Measurements from ENCODE around the gene SLC38A10.

The SLC38A10 gene

DNA sequence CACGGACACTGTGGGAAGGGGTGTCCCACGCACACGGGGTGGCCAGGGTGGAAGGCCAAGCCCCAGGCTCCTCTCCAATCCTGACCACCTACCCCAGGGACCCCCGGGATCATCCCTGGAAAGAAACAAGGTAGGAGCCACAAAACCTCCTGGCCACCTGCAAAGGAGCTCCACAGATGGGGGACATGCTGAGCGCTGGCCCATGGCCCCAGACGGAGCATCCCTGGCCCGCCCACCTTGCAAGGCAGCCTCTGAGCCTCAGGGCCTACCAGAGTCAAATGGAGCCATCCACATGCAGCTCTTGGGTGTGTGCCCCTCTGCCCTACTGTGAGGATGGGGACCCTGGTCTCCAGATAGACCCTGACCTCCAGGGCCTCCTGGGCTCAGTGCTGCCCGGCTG is 16.3 kb downstream of the SLC38A10 start:
- no peak for TF ChIP-seq EZH2phosphoT487 (IDR thresholded peaks at IDR 0.05; ENCODE audit: borderline replicate concordance, low read length)
- TF ChIP-seq, protein P1, sequence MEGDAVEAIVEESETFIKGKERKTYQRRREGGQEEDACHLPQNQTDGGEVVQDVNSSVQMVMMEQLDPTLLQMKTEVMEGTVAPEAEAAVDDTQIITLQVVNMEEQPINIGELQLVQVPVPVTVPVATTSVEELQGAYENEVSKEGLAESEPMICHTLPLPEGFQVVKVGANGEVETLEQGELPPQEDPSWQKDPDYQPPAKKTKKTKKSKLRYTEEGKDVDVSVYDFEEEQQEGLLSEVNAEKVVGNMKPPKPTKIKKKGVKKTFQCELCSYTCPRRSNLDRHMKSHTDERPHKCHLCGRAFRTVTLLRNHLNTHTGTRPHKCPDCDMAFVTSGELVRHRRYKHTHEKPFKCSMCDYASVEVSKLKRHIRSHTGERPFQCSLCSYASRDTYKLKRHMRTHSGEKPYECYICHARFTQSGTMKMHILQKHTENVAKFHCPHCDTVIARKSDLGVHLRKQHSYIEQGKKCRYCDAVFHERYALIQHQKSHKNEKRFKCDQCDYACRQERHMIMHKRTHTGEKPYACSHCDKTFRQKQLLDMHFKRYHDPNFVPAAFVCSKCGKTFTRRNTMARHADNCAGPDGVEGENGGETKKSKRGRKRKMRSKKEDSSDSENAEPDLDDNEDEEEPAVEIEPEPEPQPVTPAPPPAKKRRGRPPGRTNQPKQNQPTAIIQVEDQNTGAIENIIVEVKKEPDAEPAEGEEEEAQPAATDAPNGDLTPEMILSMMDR (IDR thresholded peaks at IDR 0.05; ENCODE audit: low read depth, low read length, poor library complexity, severe bottlenecking) = no peak
- Histone ChIP-seq H3F3A (ENCODE audit: control insufficient read depth, insufficient read depth) (no peaks in the 10 kb centered on the region), H3K27ac (ENCODE audit: low read depth, low read length) (no peak overlapping the region), H3K4me3 (ENCODE audit: low read length) (no peak overlapping the region), H3K79me2 (ENCODE audit: control insufficient read depth, low read length) (no peaks in the 10 kb centered on the region), H3K27me3 (ENCODE audit: control insufficient read depth, low read length) (no peaks in the 10 kb centered on the region), H3K36me3 (ENCODE audit: control insufficient read depth, low read length) (peaks cover 17% of the 10 kb centered on the region; the same call in 1 of the 2 replicates), H3K9me2 (replicated peaks; ENCODE audit: control insufficient read depth, low read length) (no peaks in the 10 kb centered on the region), H4K20me1 (ENCODE audit: control insufficient read depth, insufficient read depth, low read depth, low read length) (no peaks in the 10 kb centered on the region), H3K4me2 (ENCODE audit: low read length) (no peak overlapping the region), H3K9me3 (ENCODE audit: control insufficient read depth, insufficient read depth, low read length) (no peaks in the 10 kb centered on the region), H3K4me1 (ENCODE audit: control insufficient read depth, low read length) (no peaks in the 10 kb centered on the region)

GRCh38 chr17:81277946-81278693 is 17.0 kb downstream of the SLC38A10 start:
- Histone ChIP-seq H3K9me2 (replicated peaks; ENCODE audit: control insufficient read depth, low read length) (no peaks in the 10 kb centered on the region), H3K27me3 (ENCODE audit: control insufficient read depth, low read length) (no peaks in the 10 kb centered on the region), H3K36me3 (ENCODE audit: control insufficient read depth, low read length) (peaks cover 24% of the 10 kb centered on the region; the same call in 1 of the 2 replicates), H3K4me2 (ENCODE audit: low read length) (no peak overlapping the region), H3F3A (ENCODE audit: control insufficient read depth, insufficient read depth) (no peaks in the 10 kb centered on the region), H3K27ac (ENCODE audit: low read depth, low read length) (no peak overlapping the region), H3K4me3 (ENCODE audit: low read length) (no peak overlapping the region), H3K79me2 (ENCODE audit: control insufficient read depth, low read length) (no peaks in the 10 kb centered on the region), H4K20me1 (ENCODE audit: control insufficient read depth, insufficient read depth, low read depth, low read length) (no peaks in the 10 kb centered on the region), H3K4me1 (ENCODE audit: control insufficient read depth, low read length) (no peaks in the 10 kb centered on the region), H3K9me3 (ENCODE audit: control insufficient read depth, insufficient read depth, low read length) (no peaks in the 10 kb centered on the region)
- TF ChIP-seq, protein P1 (IDR thresholded peaks at IDR 0.05; ENCODE audit: low read depth, low read length, poor library complexity, severe bottlenecking) = no peak
- TF ChIP-seq EZH2phosphoT487 (IDR thresholded peaks at IDR 0.05; ENCODE audit: borderline replicate concordance, low read length) = no peak

GRCh38 chr17:81277421-81277820 is 17.7 kb downstream of the SLC38A10 start:
- H3K4me1 ChIP-seq (ENCODE audit: control insufficient read depth, low read length) = no peaks in the 10 kb centered on the region
- peaks cover 30% of the 10 kb centered on the region; the same call in 1 of the 2 replicates for H3K36me3 ChIP-seq (ENCODE audit: control insufficient read depth, low read length)
- H3K79me2 ChIP-seq (ENCODE audit: control insufficient read depth, low read length) = no peaks in the 10 kb centered on the region
- H3F3A ChIP-seq (ENCODE audit: control insufficient read depth, insufficient read depth) = no peaks in the 10 kb centered on the region
- no peaks in the 10 kb centered on the region for H4K20me1 ChIP-seq (ENCODE audit: control insufficient read depth, insufficient read depth, low read depth, low read length)
- no peak overlapping the region for H3K27ac ChIP-seq (ENCODE audit: low read depth, low read length)
- no peak overlapping the region for H3K4me2 ChIP-seq (ENCODE audit: low read length)
- no peaks in the 10 kb centered on the region for H3K27me3 ChIP-seq (ENCODE audit: control insufficient read depth, low read length)
- H3K9me2 ChIP-seq (replicated peaks; ENCODE audit: control insufficient read depth, low read length) = no peaks in the 10 kb centered on the region
- no peak overlapping the region for H3K4me3 ChIP-seq (ENCODE audit: low read length)
- TF ChIP-seq, protein P1 (IDR thresholded peaks at IDR 0.05; ENCODE audit: low read depth, low read length, poor library complexity, severe bottlenecking) = no peak
- TF ChIP-seq EZH2phosphoT487 (IDR thresholded peaks at IDR 0.05; ENCODE audit: borderline replicate concordance, low read length) = no peak
- H3K9me3 ChIP-seq (ENCODE audit: control insufficient read depth, insufficient read depth, low read length) = no peaks in the 10 kb centered on the region
